HG03565 (cell line): ENCODE results near the gene MVB12B.

Experiments
- ATAC-seq: cut with Tn5 transposase; IDR thresholded peaks from one replicate; pipeline ENCODE4 v1.9.1; 2021; ENCODE audit warnings: mild to moderate bottlenecking, moderate library complexity; ENCODE audit not compliant: unreplicated experiment

The MVB12B gene

GRCh38 chr9:126448865-126449577 is 122.4 kb downstream of the MVB12B start:
- no peak for ATAC-seq

DNA sequence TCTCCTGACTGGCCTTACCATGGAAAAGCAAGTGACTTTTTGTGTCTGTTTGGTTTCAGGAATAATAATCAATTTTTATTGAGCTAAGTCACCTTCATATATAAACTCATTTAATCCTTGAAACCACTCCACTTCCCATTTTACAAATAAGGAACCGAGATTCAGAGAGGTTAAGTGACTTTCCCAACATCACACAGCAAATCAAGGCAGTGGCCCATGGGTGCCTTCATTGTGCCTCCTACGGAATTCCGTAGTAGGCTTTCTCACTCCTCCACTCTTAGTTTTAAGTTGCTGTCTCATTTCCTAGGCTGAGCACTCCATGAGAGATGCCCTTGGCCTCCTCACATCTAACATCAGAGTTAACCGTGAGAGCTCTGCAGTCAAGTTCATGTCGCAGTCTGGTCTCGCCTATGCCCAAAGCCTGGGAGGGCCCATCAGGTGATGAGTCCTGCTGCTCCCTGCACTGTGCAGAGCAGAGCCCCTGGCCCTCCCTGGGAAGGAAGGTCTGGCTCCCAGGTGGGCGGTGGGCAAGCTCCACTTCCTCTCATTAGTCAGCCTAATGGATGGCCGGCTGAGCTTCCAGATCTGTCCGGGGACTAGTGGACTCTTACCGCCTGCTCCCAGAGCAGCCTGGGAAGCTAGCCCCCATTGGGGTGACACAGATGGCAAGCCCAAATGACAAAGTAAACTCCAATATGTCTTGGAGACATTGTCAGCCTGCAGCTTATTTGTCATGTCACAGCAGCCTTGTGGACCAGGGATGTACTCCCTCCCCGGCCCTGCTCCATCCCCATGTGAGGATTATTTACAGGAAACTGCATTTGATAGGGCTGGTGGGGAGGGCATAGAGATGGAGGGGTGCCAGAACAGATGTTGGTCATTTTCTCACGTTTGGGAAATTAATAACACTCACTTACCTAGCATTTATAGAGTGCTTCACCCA is 123.4 kb downstream of the MVB12B start:
- no peak for ATAC-seq

DNA sequence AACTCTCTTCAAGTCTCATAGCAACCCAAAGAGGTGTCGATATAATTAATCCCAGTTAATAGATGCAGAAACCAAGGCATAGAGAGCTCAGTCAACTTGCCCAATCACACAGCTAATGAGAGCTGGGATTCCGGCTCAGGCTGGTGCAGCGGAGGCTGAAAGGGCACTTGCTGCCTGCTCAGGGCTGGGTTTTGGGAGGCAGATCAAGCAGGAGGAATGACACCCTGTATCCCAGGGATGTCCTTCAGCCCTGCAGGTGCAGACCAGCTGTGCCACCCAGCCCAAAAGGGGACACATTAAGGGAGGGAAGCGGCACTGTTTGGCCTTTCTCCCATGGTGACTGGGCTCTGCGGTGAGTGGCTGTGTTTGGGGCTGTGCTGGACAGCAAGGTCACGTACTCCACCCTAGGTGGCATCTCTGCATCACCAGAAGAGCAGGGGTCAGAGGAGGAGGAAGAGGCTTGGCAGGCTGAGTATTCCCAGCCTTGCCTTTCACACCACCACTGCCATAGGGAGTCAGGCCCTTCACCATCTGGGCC is 124.1 kb downstream of the MVB12B start:
- no peak for ATAC-seq

GRCh38 chr9:126451316-126451885 is 124.8 kb downstream of the MVB12B start:
- no peak for ATAC-seq

DNA sequence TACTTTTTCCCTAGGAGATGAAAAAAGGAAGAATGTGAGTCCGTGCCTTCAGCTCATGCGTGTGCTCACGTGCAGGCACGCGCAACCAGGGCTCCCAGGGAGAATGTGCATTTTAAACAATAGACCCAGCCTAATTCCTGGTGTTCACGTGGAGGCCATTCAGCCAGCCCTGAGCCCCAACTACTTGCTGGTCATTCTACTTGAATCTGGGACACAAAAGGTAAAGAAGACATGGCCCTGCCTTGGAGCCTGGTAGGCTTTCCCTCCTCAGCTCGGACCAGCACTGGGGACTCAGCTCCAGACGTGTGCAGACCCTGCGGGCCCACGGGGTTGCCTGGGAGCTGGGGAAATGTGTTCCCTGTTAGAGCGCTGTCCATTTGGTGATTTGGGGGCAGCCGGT is 125.5 kb downstream of the MVB12B start:
- ATAC-seq, result no peak

GRCh38 chr9:126453156-126453963 is 126.7 kb downstream of the MVB12B start:
- no peak for ATAC-seq

- no peak for ATAC-seq
Measured at GRCh38 chr9:126454215-126454614, 127.6 kb downstream of the MVB12B start.

- ATAC-seq, result no peak
Measured at GRCh38 chr9:126454795-126455194, 128.2 kb downstream of the MVB12B start.

DNA sequence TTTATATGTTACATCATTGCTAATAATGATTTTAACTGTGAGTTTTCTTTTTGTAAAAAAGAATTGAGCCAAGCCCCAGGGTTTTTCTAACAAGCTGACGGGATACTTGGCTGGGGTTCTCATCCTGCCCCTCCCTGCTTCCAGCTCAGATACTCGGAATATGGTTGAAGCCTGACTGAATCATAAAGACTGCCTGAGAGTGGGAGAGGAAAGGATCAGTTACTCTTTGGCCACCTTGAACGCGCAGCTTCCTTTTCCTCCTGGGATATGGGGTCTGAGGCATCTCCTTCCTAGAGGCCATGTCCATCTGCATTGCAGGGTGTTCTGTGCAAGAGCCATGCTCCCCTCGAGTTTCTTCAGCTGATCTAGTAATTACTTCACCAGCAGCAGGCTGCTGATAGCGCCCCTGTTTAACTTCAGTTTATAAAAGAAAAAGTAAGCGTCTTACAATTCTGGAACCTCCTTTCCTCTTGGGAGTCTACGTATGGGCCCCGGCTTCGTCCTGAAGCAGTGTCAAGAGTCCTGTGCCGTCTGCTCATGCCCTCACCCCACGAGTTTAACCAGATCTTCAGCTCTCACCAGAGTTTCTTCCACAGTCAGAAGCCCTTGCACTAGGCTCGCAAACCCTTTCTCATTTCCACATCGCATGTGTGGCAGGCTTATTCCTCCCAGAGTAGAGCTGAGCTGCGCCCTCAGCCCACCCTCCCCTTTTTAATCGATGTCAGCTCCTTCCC is 130.0 kb downstream of the MVB12B start:
- ATAC-seq, result no peak

DNA sequence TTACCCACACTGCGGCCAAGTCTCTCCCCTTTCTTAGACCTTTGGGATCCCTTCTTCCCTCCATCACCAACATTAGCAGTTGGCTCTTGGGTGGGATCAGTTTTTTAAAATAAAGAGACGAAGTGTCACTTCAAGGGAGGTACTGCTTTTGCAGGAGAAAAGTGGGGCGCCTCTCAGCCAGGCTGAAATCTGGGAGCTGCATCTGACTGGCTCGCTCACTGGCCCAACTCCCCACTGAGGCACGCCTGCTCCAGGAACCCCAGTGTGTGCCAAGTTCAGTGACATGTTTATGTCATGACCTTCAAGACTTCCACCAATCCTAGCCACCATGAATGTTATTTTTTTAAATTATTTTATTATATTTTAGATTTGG is 130.5 kb downstream of the MVB12B start:
- no peak for ATAC-seq

- no peak for ATAC-seq
Measured at GRCh38 chr9:126457890-126458289, 131.3 kb downstream of the MVB12B start.

DNA sequence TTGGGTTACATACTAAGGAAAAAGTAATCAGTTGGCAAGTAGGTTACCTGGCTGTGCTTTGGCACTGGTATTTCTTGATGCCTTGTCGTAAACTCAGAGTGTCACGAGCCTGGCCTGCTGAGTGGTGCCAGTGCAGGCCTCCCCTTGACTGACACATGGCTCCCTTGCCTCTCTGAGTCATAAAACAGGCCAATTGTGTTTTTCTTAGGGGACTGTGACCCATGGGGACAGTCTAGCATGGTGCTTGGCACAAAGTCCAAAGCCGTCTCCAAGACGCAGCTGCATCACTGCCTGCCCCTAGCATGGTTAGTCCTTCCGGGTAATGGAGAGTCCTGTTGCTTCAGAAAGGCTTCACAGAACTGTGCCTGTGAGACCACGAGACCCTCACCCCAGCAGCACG is 132.5 kb downstream of the MVB12B start:
- no peak for ATAC-seq

- ATAC-seq, result no peak
Measured at GRCh38 chr9:126459546-126459945, 132.9 kb downstream of the MVB12B start.

DNA sequence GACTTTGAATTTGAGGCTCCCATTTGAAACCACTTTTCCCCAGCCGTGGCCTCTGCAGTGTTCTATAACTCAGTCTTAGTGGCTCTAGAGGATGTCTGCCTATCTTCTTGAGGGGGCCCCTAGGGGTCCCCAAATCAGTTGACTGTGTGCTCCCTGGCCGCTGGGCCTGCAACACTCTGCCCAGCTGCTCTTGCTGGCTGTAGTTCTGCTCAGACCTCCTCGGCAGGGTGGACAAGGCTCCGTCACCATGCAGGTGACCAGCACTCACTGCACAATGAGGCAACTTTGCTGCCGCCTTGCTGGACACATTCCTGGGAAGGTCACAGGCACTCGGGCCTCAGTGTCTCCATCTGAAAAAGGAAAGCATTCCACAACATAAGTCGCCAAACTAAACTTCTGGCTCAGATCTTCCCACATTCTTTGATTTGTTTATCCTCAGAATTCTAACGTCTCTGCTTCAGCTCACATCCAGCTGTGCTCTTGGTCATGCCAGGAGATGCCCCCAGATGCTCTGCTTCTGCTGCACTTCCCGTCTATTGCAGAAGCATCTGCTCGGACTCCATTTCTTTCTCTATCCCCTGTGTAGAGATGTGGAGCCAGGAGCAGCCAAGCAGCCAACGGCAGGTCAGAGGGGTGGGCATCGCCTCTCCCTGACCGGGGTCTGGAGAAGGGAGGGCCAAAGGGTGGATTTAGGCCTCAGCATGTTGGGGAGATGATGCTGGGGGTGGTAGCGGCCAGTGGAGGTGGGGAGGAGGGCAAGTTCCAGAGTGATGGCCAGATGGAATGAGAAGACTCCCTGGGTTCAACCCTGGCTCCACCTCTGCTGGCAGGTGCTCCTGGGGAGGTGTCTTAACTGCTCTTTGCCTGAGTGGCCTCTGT is 133.6 kb downstream of the MVB12B start:
- no peak for ATAC-seq

DNA sequence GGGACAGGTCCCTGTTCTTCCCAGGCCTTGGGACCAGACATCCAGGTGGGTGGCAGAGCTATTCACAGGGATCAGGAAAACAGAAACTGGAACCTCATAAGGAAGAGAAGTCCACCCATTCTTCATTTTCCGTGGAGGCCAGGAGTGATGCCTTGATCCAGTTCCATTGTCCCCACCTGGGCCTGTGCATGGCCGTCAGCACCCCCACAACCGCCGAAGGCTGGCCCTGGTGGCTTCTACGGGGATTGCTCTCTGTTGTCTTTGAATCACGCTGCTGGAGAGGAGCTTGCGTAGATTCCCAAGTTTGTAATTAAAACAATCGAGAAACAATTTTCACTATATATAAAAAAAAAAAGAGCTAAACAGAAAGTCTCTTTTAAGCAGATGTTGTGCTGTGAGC is 134.4 kb downstream of the MVB12B start:
- no peak for ATAC-seq

GRCh38 chr9:126461608-126462007 is 135.0 kb downstream of the MVB12B start:
- ATAC-seq, result no peak

- no peak for ATAC-seq
Measured at GRCh38 chr9:126462617-126463016, 136.0 kb downstream of the MVB12B start.

DNA sequence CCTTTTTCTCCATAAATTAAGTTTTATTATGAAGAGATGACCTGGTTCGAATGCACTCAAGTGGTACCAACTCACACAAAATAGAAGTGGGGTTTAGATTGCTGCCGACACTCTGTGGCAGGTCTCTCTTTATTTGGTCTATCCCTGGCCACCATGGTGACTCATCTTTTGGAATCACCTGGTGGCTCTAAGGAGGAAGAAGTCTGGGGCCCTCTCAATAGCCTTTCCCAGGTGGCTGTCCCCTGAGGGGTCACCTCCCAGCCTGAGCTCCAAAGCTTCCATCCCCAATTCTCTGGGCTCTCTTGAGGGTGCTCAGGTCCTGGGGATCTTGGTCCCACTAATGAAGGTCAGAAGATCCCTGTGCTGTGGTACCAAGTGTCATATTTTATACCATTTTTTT is 136.8 kb downstream of the MVB12B start:
- ATAC-seq, result no peak
